Stimulated activated CD4-positive, alpha-beta T cell treated with anti-CD3 and anti-CD28 coated beads, TNF-alpha, amount 100 ng/mL, for 48 hours (primary cell): ENCODE results near the gene TMEM151B.
A peak's percentile ranks its signal among the peaks of the same experiment; 100 is the strongest.

Source experiments
- DNase-seq, 3 donors: peaks; one replicate each; pipeline ENCODE4 v3.0.0-alpha.2; 2020; ENCODE audit warnings: low read depth in 3 of 3

The TMEM151B gene

DNA sequence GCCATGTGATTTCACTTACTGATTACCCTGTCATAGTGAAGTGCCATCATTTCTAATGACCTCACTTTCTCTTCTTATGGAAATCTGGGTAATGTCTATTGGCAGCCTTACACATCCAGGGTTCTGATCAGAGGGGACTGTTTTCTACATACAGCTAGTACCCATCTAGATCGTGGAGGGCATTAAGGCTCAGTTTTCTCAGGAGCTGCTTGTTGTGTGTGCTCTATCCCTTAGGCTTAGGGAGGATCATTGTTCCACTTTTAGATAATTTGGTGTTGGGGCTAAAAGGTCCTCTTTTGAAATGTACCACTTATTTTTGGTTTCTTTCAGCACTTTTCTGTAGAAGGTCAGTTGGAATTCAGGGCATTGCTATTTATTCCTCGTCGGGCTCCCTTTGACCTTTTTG, 19.5 kb upstream of the TMEM151B start:
- no peak for DNase-seq

DNA sequence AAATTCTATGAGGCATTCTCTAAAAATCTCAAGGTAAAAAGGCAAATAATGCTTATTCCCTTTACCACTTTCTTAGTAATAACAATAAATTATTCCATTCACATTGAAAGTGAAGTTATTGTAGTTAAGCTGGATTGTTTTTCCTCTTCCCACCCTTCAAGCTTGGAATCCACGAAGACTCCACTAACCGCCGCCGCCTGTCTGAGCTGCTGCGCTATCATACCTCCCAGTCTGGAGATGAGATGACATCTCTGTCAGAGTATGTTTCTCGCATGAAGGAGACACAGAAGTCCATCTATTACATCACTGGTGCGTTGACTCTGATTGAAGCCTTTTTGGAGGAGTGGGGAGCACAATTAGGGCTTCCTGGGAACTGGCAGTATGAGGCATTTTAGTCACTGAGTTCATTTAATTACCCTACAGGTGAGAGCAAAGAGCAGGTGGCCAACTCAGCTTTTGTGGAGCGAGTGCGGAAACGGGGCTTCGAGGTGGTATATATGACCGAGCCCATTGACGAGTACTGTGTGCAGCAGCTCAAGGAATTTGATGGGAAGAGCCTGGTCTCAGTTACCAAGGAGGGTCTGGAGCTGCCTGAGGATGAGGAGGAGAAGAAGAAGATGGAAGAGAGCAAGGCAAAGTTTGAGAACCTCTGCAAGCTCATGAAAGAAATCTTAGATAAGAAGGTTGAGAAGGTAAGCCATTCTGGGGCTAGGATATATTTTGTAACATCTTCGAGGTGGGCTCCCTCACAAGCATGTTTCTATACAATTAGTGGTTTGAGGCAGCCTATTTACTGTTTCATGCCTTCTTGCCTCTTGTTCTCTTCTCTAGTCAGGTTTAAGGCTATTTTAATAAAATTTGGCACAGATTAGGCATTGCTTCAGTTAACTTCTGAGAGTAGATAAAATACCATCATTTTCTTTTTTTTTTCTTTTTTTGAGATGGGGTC, 18.4 kb upstream of the TMEM151B start:
- DNase-seq: no peak

DNA sequence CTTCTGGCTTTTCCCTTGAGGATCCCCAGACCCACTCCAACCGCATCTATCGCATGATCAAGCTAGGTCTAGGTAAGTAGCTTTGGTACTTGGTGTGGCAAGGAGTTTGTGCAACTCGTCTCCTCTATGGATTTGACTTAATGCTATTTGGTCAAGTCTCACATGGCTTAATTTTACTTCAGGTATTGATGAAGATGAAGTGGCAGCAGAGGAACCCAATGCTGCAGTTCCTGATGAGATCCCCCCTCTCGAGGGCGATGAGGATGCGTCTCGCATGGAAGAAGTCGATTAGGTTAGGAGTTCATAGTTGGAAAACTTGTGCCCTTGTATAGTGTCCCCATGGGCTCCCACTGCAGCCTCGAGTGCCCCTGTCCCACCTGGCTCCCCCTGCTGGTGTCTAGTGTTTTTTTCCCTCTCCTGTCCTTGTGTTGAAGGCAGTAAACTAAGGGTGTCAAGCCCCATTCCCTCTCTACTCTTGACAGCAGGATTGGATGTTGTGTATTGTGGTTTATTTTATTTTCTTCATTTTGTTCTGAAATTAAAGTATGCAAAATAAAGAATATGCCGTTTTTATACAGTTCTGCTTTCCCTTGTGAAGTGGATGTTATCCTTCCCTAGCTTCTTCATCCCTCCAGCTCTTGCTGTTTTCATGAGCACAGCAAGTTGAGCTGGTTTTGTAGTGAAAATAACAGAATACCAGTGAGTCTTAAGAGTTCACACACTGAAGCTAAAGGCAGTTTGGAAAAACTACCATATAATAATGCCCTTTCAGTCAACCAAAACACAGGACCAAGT, 16.7 kb upstream of the TMEM151B start:
- peak in 1 of 3 donors; percentile 74 for DNase-seq

DNA sequence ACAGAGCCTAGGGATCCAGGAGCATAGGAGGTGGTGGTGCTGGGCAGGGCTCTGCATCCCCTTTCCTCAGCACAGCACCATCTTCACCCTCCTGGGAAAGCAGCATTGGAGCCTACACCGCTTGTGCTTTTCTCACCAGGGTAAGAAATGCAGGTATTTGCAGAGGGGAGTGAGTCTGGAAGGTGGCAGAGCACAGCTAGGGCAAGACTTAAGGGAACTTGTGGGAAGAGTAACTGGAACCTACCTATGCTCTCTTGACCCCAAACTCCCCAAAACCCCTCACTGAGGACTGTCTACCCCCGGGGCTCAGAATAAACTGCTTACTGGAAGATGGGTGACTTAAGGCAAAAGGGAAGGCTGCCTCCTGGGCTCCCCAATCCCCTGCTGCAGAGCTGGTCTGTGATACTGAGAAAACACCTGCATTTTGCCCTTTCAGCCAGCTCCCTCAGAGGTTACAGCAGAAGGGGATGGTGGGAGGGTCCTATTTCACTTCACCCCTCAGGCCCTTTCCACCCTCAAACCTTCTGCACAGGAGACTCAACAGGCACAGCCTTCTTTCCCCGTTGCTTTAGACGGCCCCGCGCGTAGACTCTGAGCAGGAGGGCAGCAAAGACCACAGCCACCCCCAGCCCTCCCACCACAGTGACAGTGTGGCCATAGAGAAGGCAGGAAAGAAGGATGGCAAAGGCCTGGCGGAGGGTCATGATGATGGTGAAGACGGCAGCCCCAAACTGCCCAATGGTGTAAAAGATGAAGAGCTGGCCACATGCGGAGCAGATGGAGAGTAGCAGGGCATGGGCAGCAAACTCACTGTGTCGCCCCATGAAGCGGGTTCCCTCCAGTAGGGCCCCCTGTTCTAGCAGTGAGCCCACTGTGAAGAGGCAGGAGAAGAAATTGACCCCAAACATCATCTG, 15.8 kb upstream of the TMEM151B start:
- DNase-seq: no peak

DNA sequence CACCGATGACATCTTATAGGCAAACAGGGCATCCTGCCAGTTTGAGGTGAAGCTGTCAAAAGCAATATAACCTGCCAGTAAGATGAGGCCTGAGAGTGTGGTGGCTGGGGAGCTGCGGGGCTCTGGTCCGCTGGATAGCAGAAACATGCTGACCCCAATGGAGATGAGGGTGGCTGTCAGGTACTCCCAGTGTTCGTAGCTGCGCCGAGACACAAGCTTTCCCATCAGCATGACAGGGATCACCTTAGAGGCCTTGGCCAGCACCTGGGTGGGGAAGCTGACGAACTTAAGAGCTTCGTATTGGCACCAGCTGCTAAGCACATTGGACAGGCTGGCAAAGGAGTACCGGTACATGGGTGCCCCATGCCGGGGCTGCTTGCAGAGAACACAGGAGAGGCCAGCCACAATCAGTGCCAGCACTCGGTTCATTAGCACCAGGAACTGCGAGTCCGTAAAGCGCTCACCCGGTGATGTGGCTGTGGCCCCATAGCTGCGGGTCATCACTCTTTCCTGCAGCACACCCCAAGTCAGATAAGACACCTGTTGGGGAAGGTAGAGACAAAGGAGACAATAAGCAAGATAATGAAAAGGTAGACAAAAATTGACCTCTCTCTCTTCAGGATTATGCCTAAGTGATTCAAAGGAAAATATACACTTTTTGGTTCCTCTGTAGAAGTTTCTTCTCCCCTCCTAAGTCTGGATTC, 15.0 kb upstream of the TMEM151B start:
- DNase-seq: no peak

DNA sequence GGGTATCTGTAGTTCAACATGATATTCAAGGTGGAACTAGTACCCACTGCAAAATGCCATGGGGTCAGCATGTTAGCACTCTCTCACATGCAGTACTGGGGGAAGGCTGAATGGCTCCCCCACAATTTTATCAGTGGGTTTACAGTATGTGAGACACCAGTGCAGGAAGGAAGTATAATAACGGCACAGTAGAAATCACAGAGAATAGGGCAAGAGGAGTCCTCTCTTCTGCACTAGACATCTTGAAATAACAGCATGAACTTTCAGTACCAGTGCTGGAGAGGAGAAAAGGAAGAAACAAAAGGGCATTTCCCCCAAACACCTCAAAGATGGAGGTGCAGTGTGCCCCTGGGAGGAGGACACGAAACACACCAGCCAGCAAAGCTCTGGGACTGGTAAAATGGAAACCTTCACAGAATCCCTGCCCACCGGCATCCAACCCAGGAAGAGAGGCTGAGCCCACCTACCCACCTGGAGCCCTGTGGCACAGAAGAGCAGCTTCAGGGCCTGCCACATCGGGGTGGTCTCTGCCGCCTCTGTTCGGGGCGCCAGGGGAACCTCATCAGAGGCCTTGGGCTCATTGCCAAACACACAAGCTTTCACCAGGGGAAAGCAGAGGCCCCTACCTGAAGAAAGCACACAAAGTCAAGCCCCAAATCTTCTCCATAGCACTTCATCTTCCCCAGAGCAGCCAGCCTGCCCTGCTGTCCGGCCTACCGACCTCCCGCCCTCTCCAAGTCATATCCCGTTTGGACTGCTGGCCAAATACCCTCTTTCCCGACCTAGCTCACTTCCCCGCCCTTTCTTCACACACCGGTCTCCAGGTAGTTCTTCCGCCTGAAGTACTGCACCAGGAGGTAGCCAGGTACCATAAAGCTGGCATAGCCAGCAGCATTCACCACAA, 14.1 kb upstream of the TMEM151B start:
- DNase-seq: no peak

DNA sequence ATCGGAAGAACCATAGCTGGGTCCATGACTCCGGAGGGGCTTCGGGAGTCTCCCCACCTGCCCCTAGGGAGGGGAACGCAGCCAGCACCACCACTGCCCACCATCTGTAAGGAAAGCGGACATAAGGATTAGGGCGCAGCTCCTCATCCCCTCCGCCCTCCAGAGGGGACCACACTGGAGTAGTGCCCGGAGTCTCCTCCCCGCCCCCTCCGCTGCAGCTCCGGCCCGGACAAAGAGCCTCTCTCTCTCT, 13.6 kb upstream of the TMEM151B start:
- DNase-seq: no peak

DNA sequence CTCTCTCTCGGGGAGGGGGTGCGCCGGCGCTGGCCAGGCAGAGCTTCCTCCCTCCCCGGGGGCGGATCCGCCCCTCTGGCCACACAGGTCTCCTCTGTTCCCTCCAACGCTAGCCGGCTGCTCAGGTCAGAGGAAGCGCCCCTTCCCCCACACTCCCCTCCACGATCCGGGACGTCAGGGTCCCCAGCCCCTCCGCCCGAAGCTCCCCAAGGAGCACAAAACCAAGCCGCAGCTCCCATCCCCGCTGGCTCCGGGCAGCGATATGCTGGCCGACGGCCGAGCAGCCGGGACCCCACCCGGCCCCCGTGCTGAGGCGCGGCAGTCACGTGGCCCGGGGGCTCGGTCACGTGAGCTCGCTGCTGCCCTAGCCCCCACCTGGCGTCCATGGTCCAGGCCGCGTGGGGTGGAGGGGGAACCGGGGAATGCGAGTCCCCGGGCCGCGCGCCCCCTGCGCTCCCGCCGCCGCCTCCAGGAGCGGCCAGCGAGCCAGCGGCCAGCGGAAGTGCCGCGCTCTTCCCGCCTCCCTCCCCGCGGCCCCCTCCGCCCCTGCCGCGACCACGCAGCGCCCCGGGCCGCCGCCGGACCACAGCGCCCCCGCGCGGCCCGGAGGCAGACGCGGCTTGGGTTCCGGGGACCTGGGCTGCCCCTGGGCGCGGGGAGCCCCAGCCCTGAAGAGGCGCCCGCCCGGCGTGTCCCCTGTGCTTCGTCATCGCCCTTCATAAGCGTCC, 13.1 kb upstream of the TMEM151B start, which contains the start of gene SLC35B2:
Gene SLC35B2 (minus strand): TSS at position 504 of the 728 bp plus-strand sequence. CDS start 118 bp downstream, at position 386.
- DNase-seq: no peak

DNA sequence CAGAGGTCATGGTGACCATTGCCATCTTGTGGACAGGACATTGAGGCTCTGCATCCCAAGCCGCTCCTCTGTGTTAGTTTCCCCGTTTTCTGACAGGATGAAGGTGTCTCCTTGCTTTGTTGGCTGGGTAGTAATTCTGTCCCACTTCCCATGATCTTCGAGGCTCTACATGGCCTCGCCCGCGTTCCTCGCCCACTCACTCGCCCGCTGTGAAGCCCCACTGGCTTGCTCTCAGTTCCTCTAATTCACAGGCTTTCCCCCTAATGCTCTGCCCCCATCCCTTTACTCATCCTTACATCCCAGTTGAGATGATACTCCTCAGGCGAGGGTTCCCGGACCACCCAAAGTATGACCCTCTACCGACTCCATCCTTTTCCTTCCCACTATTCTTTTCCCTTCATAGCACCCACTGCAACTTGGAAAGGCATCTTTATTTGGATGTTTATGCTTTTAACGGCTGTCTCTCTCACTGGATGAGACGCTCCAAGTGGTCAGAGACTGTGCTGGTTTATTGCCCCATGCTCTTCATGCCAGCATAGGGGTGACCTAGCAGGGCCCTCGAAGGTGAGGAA, 12.4 kb upstream of the TMEM151B start:
- no peak for DNase-seq

DNA sequence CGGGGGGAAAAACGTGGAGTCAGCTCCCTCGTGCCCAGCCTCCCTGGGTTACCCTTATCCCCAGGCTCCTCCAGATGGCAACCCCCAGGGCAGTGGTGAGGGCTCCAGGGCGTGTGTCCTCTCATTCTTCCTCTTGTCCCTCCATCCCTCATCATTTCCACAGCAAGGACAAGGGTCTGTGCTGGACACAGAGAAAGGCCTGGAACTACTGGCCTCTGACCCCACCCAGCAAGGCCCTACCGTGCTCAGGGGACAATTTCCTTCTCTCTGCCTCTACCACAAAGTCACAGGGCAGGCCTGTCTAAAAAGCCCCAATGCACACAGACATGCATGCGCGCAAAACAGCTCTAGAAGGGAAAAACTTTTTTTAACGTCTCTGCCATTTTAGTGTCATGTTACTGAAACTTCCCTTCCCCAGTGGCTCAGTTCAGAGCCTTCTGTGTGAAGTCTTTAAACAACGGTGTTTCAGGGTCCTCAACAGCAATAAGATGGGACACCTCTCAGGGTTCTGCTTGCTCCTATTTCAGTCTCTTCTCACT, 11.9 kb upstream of the TMEM151B start:
- no peak for DNase-seq

DNA sequence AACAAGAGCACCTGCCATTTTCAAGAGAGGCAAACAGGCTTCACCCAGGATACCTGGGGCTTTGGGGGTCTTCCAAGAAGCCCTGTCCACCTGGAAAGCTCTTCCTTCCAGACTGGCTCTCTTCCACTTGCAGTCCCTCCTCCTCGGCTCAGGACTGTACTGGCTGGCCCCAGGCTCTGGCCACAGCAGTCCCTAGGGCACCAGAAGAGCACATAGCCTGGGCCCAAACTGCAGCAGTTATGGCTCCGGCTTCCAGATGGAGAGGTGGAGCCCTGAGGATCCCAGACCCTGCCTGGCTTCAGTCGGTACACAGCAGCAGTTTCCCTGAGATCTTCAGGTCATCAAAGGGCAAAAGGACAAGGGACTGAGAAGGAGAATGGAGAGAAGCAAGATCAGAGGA, 11.3 kb upstream of the TMEM151B start:
- DNase-seq: no peak

DNA sequence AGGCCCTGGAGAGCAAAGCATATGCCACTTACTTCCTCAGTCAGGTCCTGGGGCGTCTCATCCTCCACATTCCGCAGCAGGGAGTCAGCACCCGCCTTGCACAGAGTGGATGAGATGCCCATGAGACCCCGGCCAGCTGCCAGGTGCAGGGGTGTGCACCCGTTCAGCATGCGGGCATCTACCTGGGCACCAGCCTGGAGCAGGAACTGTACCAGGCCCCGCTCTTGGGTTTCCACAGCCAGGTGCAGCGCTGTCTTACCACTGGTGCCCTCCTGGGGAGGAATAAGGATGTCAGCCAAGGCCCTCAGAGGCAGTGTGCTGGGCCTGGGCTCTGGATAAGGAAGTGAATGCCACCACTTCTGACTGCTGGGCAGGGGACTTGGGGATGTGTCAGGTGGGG, 10.2 kb upstream of the TMEM151B start:
- no peak for DNase-seq

DNA sequence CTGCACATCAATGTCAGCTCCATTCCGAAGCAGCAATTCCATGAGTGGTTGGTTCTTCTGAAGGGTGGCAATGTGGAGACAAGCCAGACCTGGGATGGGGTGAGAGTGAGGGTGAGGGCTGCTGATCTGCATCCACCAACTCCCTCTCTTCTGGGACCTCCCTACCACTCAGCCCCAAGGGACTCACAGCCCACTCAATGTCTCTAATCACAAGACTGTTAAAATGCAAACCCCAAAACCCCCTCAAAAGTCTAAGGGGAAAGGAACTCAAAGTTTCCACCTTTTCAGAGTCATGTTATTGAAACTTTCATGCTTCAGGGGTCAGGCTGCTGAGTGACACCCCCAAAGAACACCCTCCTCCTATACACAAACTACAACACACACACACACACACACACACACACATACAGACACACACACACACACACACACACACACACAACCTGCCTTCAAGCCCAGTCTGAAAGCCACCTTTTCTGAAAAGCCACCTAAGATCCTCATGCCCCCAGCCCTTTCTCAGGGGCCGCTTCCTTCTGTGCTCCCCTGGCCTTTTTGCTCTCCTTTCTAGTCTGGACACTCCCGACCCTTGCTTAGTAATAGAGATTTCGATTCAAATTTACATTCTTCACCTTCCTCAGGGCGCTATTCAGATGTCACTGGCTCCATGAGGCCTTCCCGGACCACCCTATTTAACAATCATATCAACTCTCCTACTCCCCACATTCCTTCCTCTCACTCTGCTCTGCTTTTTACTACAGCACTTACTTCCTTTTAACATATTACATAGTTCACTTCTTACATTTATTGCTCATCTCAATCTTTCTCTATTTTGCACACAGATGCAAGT, 9.6 kb upstream of the TMEM151B start:
- DNase-seq: no peak

DNA sequence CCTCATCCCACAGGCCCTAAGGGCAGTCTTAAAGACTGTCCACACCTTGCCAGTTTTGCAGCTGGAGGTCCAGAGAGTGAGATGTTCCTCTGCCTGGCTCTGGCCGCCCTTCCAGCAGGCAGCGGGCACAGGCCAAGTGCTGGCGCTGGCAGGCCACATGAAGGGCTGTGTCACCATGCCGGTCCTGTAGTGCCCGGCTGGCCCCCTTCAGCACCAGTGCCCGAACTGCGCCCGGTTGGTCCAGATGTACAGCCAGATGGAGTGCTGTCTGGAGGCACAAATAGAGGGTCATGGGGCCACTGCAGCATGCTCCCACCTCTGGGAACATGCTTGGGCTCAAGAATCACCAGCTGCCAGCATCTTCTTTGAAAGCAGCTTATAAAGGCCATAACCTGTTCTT, 8.7 kb upstream of the TMEM151B start:
- no peak for DNase-seq

DNA sequence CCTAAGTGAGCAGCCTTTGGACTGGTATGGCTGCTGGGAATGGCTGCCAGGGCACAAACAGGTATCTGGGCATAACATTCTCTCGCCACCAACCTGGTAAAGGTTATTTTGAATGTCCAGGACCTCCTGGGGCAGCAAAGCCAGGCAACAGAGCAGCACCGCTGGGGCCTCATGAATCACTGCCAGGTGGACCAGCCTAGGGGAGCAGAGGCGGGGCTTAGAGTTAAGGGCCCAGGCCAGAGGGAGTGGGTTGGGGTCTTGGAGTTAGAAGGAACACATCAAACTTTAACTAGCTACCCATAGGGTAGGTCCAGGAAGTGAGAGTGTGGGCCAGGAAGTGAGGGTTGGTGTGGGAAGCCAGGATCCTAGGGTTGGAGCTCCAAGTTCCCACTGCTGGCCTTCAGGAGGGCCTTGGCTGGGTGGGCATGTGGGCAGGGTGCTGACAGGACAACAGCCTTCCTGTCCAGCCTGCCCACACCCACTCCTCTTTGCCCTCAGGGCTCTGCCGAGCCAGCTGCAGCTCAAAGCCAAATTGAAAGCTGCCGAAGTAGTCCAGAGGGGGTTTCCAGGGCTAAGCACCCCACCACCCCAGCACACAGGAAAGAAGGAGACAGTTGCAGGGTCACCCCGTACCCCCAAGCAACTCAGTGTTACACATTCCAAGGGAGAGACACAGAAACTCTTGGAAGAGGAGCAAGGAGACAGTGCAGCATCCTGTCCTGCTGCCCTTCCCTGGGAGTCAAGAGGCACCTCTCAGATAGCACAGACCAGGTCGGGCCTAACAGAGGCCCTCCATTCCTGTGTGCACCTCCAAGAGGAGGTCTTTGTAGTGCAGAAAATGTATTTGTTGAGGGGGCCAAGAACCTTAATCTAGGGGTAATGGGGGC, 7.5 kb upstream of the TMEM151B start:
- DNase-seq: no peak

DNA sequence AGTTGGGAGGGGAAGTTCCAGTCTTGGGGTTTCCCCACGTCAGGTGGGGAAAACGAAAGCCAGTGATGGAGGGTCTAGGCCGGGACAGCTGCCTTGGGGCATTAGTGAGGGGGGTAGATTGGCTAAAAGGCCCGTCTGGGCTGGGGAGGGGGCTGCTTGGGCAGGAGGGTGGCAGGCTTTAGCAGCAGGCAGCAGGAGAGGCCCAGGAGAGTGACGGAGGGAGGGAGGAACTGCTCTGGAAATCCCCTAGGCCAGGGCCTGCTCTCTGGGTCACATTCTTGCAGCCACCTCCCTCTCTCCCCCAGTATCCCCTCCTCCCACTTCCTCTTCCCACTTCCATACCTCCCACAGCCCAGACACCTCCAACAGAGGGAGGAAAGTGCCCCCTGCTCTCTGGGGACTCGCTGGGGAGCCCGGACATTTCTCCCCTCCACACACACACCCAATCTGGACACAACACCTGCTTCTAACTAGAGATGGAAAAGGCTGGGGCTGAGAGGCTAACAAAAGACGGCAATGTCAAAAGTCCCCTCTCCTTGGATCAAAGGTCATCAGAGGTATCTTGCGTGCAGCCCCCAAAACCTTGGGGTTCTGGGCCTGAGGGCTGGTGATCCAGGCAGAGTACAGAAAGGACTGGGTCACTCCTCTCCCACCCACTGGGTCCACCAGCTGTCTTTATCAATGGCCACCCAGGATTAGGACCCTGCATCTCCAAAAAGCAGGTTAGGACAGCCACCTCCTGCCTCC, 6.7 kb upstream of the TMEM151B start:
- no peak for DNase-seq
